Measurements from ENCODE around the gene IER2. TPM values are rescaled to one million over a fixed set of nuclear protein-coding genes. Genes with fewer than 3 reads are reported as not detected.

The IER2 gene
- total RNA-seq, 2 experiments from 2014 or later = 64.3 to 79.5 TPM

DNA sequence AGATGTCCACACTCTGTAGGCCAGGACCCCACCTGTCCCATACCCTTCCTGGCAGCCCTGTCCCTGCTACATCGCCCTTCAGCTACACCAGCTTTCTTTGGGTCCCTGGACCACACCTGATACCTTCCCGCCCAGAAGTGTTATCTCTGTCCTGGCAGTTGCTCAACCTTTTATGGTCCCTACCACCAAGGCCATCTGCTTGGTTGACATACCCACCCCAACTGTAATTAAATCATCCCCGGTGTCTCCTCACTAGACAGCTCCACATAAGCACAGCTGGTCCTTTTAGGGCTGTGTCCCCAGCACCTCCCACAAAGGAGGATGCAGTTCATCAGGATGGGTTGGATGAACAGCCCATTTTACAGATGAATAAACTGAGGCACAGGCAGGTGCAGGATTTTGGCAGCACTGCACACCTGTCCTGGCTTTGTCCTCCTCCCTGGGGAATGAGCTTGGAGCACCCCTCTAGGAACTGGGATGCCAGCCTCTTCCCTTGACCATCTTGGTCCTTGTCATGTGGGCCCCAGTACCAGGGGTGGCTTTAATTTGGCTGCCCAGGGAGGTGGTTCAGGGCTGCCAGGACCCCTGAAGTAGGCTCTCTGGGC is 19.2 kb upstream of the IER2 start:
- no peak overlapping the region for H2AFZ ChIP-seq (ENCODE audit: low read length)
- BruUV-seq (replicated peaks) = no TSS peak
- no peak for TF ChIP-seq EZH2phosphoT487 (IDR thresholded peaks at IDR 0.05; ENCODE audit: borderline replicate concordance, low read depth, low read length)
- TF ChIP-seq, protein P1, sequence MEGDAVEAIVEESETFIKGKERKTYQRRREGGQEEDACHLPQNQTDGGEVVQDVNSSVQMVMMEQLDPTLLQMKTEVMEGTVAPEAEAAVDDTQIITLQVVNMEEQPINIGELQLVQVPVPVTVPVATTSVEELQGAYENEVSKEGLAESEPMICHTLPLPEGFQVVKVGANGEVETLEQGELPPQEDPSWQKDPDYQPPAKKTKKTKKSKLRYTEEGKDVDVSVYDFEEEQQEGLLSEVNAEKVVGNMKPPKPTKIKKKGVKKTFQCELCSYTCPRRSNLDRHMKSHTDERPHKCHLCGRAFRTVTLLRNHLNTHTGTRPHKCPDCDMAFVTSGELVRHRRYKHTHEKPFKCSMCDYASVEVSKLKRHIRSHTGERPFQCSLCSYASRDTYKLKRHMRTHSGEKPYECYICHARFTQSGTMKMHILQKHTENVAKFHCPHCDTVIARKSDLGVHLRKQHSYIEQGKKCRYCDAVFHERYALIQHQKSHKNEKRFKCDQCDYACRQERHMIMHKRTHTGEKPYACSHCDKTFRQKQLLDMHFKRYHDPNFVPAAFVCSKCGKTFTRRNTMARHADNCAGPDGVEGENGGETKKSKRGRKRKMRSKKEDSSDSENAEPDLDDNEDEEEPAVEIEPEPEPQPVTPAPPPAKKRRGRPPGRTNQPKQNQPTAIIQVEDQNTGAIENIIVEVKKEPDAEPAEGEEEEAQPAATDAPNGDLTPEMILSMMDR (conservative IDR thresholded peaks at IDR 0.05; ENCODE audit: low read length) = no peak
- H4K20me1 ChIP-seq (ENCODE audit: insufficient read depth, low read length) = no peaks in the 10 kb centered on the region; the same call in 1 of the 2 replicates
- no peak overlapping the region for H3K4me2 ChIP-seq (ENCODE audit: low read length)
- H3K9me3 ChIP-seq (ENCODE audit: low read length) = no peaks in the 10 kb centered on the region
- no peaks in the 10 kb centered on the region for H3K9me2 ChIP-seq (ENCODE audit: insufficient read depth, low read length)
- no peaks in the 10 kb centered on the region for H3K4me1 ChIP-seq (ENCODE audit: insufficient read depth, low read length, poor library complexity, severe bottlenecking)
- no peak for DNase-seq (ENCODE audit: low spot score)
- POLR2A ChIA-PET = interaction anchor here (0.9 kb wide), 1 partner anchor 13 kb away, joined by 3 read pairs; the partner anchor contains the start of gene NACC1
- CTCF ChIA-PET (ENCODE audit: unreplicated experiment) = no interaction called here
- no peak overlapping the region for H3K4me3 ChIP-seq (ENCODE audit: low read depth, low read length, poor library complexity, severe bottlenecking)
- H3K27ac ChIP-seq (ENCODE audit: low read depth, low read length, poor library complexity, severe bottlenecking) = no peak overlapping the region
- peaks cover 19% of the 10 kb centered on the region; the same call in 1 of the 2 replicates for H3K79me2 ChIP-seq (ENCODE audit: insufficient read depth, low read depth, low read length)
- intact Hi-C loops (cut with micrococcal nuclease; ENCODE audit: unreplicated experiment) = no loop called here
- peaks cover 74% of the 10 kb centered on the region for H3K36me3 ChIP-seq (ENCODE audit: insufficient read depth, low read length)

DNA sequence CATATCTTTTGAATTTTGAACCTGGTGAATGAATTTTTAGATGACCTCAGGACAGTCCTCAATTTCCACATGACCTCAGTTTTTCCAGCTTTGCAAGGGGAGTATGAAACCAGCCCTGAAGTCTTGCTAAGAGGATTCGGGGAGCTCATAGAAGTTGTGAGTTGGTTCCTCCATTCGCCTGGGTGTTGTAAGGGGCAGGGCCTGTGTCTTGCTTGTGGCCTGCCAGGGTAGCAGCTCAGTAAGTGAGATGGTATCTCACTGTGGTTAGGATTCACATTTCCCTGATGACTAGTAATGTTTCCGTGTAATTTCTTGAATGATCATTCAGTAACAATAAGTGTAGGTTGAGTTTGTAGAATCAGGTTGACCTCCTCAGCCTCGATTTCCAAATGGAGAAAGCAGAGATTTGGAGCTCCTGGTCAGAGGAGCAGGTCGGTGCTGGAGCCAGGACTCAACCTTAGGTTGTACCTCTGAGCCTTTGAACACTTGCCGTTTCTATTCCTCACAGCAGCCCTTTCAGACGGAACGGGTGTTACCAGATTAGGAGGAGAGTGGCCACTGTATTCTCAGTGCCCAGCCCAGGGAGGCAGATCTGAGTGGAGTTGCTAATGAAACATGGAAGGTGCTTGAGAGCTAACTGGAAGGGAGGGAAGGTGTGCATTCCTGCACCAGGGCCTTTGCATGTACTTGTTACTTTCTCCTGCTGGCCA is 17.6 kb upstream of the IER2 start:
- no peak for DNase-seq (ENCODE audit: low spot score)
- Histone ChIP-seq H4K20me1 (ENCODE audit: insufficient read depth, low read length) (no peaks in the 10 kb centered on the region; the same call in 1 of the 2 replicates), H3K4me1 (ENCODE audit: insufficient read depth, low read length, poor library complexity, severe bottlenecking) (no peaks in the 10 kb centered on the region), H3K9me2 (ENCODE audit: insufficient read depth, low read length) (no peaks in the 10 kb centered on the region), H3K9me3 (ENCODE audit: low read length) (no peaks in the 10 kb centered on the region), H3K79me2 (ENCODE audit: insufficient read depth, low read depth, low read length) (peaks cover 13% of the 10 kb centered on the region; the same call in 1 of the 2 replicates), H3K27ac (ENCODE audit: low read depth, low read length, poor library complexity, severe bottlenecking) (no peak overlapping the region), H3K4me3 (ENCODE audit: low read depth, low read length, poor library complexity, severe bottlenecking) (no peak overlapping the region), H3K4me2 (ENCODE audit: low read length) (no peak overlapping the region), H2AFZ (ENCODE audit: low read length) (no peak overlapping the region), H3K36me3 (ENCODE audit: insufficient read depth, low read length) (peaks cover 82% of the 10 kb centered on the region)
- CTCF ChIA-PET (ENCODE audit: unreplicated experiment) = no interaction called here
- POLR2A ChIA-PET = interaction anchor here (0.7 to 1.3 kb wide), 2 partner anchors 9 to 90 kb away, joined by 3 to 6 read pairs; no protein-coding TSS in a partner anchor
- BruUV-seq (replicated peaks) = no TSS peak
- intact Hi-C loops (cut with micrococcal nuclease; ENCODE audit: unreplicated experiment) = no loop called here
- TF ChIP-seq, protein P1 (conservative IDR thresholded peaks at IDR 0.05; ENCODE audit: low read length) = no peak
